K562 treated with DMSO at 1 percent for 24 hours (cell line): ENCODE data around the gene SLC35A3. TPM values are rescaled to one million over a fixed set of nuclear protein-coding genes. Genes with fewer than 3 reads are reported as not detected.

ENCODE experiments used
- total RNA-seq: library from RNA; unstranded; fragments of 300-600 nt; gene quantifications from 2 replicates; pipeline ENCODE4 v1.2.3, GENCODE V29; 2022; ENCODE audit warnings: low read depth; ENCODE audit not compliant: insufficient read depth

SLC35A3 gene
- total RNA-seq, result 7.7 and 9.6 TPM in 2 replicates

GRCh38 chr1:99969729-99970621, at the start of gene SLC35A3:
Gene SLC35A3, plus strand, starts transcription at chr1:99969996. Its CDS starts 23,559 bp downstream, at chr1:99993555.

Other genes starting within 250 kb of the SLC35A3 start
- gene FRRS1, start 203.4 kb upstream of the SLC35A3 start, total RNA-seq, result 20.9 and 22.4 TPM in 2 replicates
- gene AGL, start 119.6 kb upstream of the SLC35A3 start, total RNA-seq, result 9.5 and 11.5 TPM in 2 replicates
- gene SASS6, start 162.9 kb downstream of the SLC35A3 start, total RNA-seq, result 5.0 and 7.8 TPM in 2 replicates
- gene TRMT13, start 163.2 kb downstream of the SLC35A3 start, total RNA-seq, result 5.5 and 5.8 TPM in 2 replicates
- 0.28 and 0.86 TPM in 2 replicates for gene LRRC39, start 208.3 kb downstream of the SLC35A3 start, total RNA-seq